Epithelial cell of proximal tubule (primary cell): ENCODE measurements around the gene PSMD13. TPM values are rescaled to one million over a fixed set of nuclear protein-coding genes. Genes with fewer than 3 reads are reported as not detected.

Experiments
- DNase-seq: peaks from one replicate; pipeline ENCODE4 v3.0.0-alpha.2; 2011; ENCODE audit warnings: low read depth
- H3K4me3 ChIP-seq: 2 replicates; pipeline ENCODE4 v1.5.1; 2011; ENCODE audit warnings: low read depth, mild to moderate bottlenecking, low read length
- CTCF ChIP-seq: conservative IDR thresholded peaks from 2 replicates; pipeline ENCODE4 v1.5.1; 2012; ENCODE audit warnings: low read depth, mild to moderate bottlenecking, low read length
- total RNA-seq: library from RNA; depleted of rRNA; stranded (reverse); fragments of >200 nt; gene quantifications from 2 replicates; pipeline ENCODE4 v1.2.3, GENCODE V29; 2015

Gene PSMD13
- total RNA-seq, 1 donor from 2014 or later = 222 TPM

DNA sequence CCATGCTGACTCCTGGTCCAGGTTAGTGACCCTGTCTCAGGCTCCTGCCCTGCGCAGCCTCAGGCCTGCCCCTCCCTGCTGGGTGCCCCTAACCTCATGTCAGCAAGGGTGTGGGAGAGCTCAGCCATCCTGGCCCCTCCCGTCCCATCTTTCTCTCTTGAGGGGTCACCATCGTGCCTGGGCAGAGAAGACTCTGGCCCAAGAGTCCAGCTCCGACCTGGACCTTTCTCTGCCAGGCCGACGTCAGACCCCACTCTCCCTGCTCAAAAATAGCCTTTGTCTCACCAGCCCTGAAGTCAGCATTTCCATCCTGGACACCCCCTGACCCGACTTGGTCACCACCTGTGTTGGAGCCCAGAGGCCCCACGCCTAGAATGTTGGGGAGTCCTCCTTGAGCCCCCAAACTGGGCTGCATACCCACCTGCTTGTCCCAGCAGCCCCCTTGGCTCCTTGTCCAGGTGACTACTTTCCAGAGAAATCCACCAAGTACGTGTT lies 39.0 kb upstream of the PSMD13 start:
- H3K4me3 ChIP-seq = no peak overlapping the region
- no peak for TF ChIP-seq CTCF
- no peak for DNase-seq

GRCh38 chr11:198236-198806 lies 38.5 kb upstream of the PSMD13 start:
- DNase-seq = no peak
- no peak overlapping the region for H3K4me3 ChIP-seq
- TF ChIP-seq CTCF = no peak

DNA sequence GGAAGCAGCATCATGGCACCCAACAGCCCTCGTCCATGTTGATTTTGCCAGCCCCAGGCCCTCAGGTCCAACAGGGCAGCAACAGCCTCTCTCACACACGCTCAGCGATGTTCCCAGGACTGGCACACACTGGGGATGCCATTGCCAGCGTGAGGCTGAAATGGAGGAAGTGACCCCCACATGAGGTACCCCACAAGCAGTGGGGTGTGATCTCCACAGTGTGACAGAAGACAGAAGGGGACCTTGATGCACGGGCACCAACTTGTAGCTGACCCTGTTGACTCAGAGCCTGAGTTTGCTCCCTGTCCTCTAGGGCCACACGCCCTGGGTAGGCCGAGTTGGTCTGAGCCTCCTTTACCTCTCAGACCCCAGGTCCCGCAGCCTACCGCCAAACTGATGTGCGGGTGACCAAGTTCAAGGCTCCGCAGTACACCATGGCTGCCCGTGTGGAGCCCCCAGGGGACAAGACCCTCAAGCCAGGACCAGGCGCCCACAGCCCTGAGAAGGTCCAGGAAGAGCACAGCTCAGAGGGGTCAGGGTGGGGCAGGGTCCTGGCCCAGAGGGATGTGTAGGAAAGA lies 37.7 kb upstream of the PSMD13 start:
- DNase-seq = no peak
- TF ChIP-seq CTCF = no peak
- H3K4me3 ChIP-seq = no peak overlapping the region

DNA sequence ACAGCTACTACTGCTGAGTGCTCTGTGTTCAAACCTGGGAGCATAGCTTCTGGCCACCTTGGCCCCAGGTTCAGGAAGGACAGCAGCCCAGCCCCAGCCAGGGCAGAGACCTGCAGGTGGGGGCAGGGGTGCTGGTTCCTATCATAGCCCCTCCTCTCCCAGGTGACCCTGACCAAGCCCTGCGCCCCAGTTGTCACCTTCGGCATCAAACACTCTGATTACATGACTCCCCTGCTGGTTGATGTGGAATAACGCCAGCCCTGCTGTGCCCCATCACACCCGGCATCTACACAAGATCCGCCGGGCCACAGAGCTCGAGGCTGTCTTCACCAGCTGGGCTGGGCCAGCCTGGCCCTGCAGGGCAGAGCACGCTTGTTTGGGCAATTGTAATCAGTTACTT lies 37.0 kb upstream of the PSMD13 start:
- no peak overlapping the region for H3K4me3 ChIP-seq
- no peak for TF ChIP-seq CTCF
- no peak for DNase-seq

- no peak for DNase-seq
- no peak for TF ChIP-seq CTCF
- no peak overlapping the region for H3K4me3 ChIP-seq
These were observed 36.4 kb upstream of the PSMD13 start for GRCh38 chr11:200224-201003.

DNA sequence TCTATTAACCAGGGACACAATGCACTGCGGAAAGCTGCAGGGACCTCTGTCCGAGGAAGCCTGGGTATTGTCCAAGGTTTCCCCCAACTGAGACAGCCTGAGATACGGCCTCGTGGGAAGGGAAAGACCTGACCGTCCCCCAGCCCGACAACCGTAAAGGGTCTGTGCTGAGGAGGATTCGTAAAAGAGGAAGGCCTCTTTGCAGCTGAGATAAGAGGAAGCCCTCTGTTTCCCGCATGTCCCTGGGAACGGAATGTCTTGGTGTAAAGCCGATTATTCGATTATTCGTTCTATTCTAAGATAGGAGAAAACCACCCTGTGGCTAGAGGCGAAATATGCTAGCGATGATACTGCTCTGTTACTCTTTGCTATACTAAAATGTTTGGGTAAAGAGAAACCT lies 34.8 kb upstream of the PSMD13 start:
- H3K4me3 ChIP-seq = no peak overlapping the region

More for the DNA sequence above, 34.8 kb upstream of the PSMD13 start:
- DNase-seq = no peak
- no peak for TF ChIP-seq CTCF
